ENCODE data around the gene TTC1. TPM values are rescaled to one million over a fixed set of nuclear protein-coding genes. Genes with fewer than 3 reads are reported as not detected.

Gene TTC1
- total and polyA plus RNA-seq, 9 of the 15 experiments (the other 6 are each of a cell fraction or from before 2014, with no cell fraction given): 51.9 to 173 (median 87.7) TPM

DNA sequence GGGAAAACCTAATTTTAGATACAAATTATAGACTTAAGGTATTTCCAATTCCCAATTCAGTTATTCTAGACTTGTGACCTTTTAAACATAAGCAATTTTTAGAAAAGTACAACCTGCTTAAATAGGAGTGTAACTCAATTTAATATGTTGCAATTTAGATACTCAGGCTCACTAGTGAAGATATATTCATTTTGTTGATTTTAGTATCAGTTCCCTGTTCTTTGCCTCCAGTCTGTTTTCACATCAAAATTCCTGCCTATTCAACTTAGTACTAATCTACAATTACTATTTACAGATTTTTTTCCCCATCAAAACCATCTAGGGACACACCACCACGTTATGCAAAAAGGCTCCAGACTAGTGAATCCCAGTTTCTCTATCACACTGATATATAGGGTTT is 79.9 kb downstream of the TTC1 start:
- ATAC-seq: no peak
- POLR2A ChIA-PET: no interaction called here

More for the DNA sequence above, 79.9 kb downstream of the TTC1 start:
- Histone ChIP-seq H3K27me3 (ENCODE audit: control insufficient read depth in 2 of 2, insufficient read depth in 2 of 2, low read length in 2 of 2) (no peaks in the 10 kb centered on the region), H3K9ac (ENCODE audit: insufficient read depth in 1 of 2, low read depth in 2 of 2, low read length in 2 of 2) (no peak overlapping the region), H3K79me2 (ENCODE audit: control insufficient read depth, insufficient read depth, low read length) (no peaks in the 10 kb centered on the region), H3K36me3 (ENCODE audit: control insufficient read depth, insufficient read depth, low read length) (peaks cover 18% of the 10 kb centered on the region; the same call in 2 of the 3 replicates), H3K9me1 (ENCODE audit: control insufficient read depth, insufficient read depth, low read length) (no peaks in the 10 kb centered on the region), H2AFZ (ENCODE audit: low read depth, low read length) (no peak overlapping the region), H3K4me3 (no peak overlapping the region), H3K27ac (ENCODE audit: extremely low read depth, low read depth, low read length) (no peak overlapping the region), H4K20me1 (replicated peaks; ENCODE audit: control insufficient read depth, insufficient read depth, low read length) (no peaks in the 10 kb centered on the region), H3K9me3 (replicated peaks; ENCODE audit: control insufficient read depth, insufficient read depth, low read depth, low read length) (no peaks in the 10 kb centered on the region), H3K4me1 (replicated peaks in 1 of 2; ENCODE audit: control insufficient read depth in 2 of 2, insufficient read depth in 2 of 2, low read length in 2 of 2) (no peaks in the 10 kb centered on the region; a peak in 1 of 5 replicates), H3K4me2 (ENCODE audit: insufficient read depth, low read length) (no peak overlapping the region)
- FAIRE-seq: no peak
- in situ Hi-C loops (cut with MboI) (no loop called here), intact Hi-C loops (cut with micrococcal nuclease) (no loop called here)
- 47% methylated on average over 1 of the region's 1 CpG for WGBS (ENCODE audit: insufficient coverage, low coverage, missing lambda C conversion rate)
- BruUV-seq (replicated peaks): no TSS peak
- no peak for DNase-seq (ENCODE audit: extremely low read depth in 1 of 4, low spot score in 3 of 4)
- no peak for TF ChIP-seq NFATC3 (IDR thresholded peaks at IDR 0.05)
- no peak for TF ChIP-seq MTA1 (IDR thresholded peaks at IDR 0.05; ENCODE audit: borderline replicate concordance)
- no peak for TF ChIP-seq TAF9B (IDR thresholded peaks at IDR 0.05; ENCODE audit: partially characterized antibody)
- TF ChIP-seq, protein P1, sequence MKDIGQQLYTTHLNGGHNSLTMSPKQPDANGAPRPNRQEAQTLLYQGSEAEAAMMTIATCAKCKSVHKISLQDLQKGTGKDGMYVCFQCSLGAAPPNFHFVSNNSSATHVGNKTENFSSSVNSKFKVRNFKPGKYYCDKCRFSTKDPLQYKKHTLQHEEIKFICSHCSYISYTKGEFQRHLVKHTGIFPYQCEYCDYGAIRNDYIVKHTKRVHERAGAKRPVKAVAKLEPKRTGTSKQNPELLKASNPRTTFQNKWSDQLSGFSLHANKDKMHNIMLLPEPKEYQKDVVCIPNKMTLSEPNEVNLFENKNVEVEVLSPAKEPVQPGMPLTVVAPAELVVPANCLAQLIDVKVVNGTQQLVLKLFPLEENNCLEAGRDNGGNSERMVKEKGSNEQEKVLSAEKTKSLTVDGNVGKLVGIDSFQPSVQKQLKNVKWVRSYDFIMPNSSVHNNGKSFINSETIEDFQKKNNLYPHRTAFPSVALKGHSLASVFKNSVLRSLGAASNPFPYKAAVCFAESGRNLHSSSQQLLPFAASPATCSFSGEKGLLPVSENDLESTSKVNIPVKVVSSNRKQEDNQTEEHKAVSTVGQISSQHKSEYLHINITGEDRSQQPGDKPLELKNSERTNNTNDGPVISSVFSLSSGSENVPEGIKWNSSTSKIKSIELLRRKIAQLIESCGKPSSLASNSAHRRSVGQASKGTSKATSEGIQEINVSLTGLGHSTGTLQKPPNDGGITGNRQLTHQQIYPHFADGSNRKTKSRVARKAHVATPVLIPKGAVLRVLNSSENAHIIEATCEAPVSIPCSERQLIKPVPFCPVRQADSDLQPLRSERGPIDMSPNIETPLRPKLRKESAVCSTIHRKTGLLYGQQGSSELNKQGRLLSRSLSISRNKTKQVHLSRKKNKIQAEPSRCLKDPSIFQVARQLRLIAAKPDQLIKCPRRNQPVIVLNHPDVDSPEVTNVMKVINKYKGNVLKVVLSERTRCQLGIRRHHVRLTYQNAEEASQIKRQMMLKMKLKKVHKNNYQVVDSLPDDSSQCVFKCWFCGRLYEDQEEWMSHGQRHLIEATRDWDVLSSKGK (CRISPR knock-in tag; IDR thresholded peaks at IDR 0.05): no peak
- TF ChIP-seq, protein P2, sequence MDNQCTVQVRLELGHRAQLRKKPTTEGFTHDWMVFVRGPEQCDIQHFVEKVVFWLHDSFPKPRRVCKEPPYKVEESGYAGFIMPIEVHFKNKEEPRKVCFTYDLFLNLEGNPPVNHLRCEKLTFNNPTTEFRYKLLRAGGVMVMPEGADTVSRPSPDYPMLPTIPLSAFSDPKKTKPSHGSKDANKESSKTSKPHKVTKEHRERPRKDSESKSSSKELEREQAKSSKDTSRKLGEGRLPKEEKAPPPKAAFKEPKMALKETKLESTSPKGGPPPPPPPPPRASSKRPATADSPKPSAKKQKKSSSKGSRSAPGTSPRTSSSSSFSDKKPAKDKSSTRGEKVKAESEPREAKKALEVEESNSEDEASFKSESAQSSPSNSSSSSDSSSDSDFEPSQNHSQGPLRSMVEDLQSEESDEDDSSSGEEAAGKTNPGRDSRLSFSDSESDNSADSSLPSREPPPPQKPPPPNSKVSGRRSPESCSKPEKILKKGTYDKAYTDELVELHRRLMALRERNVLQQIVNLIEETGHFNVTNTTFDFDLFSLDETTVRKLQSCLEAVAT (IDR thresholded peaks at IDR 0.05): no peak
- no peak for TF ChIP-seq L3MBTL2 (IDR thresholded peaks at IDR 0.05)
- no peak for TF ChIP-seq NCOR1 (IDR thresholded peaks at IDR 0.05)
- no peak for TF ChIP-seq SAFB2 (IDR thresholded peaks at IDR 0.05; ENCODE audit: borderline replicate concordance, low read depth, low read length, severe bottlenecking)
- CTCF ChIA-PET (ENCODE audit: low intra/inter-chr PET ratio): no interaction called here

Data from K562 (cell line).